NCI-H2196 (cell line): Measurements from ENCODE around the gene CADM1.

Experiments used
- DNase-seq: peaks from one replicate; lab custom pipeline; 2025; ENCODE audit not compliant: unreplicated experiment; lab: John Stamatoyannopoulos, UW

Gene CADM1

GRCh38 chr11:115290479-115290878 is 213.7 kb downstream of the CADM1 start:
- peak; percentile 47 for DNase-seq

- DNase-seq: no peak
These were observed 216.9 kb downstream of the CADM1 start for GRCh38 chr11:115287266-115287665.

DNA sequence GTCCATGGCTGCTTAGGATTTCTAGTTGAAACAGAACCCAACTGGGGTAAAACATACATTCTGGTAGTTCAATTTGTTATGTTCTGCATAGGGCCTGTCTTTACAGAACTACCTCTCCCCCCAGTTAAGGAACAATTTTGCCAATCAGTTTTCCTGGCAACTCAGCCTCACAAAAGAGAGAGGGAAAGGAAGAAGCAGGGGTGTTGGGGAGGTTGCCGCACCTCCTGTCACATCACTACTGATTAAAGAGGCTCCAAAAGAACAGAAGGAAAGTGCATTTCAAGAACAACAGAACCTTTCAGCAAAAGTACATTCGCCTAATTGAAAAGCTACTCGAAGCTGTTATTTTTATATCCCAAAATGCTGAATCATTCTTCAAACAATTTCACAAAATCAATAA is 217.6 kb downstream of the CADM1 start:
- DNase-seq: no peak

GRCh38 chr11:115284773-115285172 is 219.4 kb downstream of the CADM1 start:
- DNase-seq: no peak

DNA sequence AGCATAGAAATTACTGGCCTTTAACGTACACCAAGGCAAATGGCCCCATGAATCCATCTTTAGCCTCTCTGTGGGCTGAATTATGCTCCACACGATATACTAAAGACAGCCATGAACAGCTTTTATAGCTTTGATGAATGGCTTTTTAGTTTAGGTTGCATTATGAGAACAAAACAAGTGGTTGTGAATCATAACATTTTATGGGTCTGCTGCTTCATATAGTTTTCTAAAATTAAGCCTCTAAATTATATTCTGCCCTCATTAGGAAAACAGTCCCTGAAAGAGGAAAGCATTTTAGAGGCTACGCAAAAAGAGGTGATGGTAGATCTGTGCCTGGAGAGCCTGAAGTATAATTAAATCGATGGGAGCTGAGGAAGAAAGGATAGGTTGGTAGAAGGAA is 221.3 kb downstream of the CADM1 start:
- no peak for DNase-seq

DNA sequence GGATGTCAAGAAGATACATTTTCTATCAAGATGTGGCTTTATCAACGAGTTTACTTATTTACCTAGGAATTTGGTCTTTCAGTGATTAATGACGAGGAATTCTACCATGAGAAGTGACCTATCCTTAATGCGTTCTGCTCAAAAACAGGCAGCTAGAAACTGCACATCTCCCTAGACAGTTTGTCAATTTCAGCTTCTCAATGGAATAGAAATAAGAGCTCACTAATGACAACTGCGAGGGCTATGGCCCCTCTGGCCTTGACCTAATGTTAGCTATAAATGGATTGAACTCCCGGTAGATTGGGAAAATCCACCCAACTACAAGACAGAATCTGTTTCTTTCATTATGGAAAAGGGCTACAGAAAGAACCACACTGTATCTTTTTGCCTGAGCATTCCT is 223.4 kb downstream of the CADM1 start:
- no peak for DNase-seq

DNA sequence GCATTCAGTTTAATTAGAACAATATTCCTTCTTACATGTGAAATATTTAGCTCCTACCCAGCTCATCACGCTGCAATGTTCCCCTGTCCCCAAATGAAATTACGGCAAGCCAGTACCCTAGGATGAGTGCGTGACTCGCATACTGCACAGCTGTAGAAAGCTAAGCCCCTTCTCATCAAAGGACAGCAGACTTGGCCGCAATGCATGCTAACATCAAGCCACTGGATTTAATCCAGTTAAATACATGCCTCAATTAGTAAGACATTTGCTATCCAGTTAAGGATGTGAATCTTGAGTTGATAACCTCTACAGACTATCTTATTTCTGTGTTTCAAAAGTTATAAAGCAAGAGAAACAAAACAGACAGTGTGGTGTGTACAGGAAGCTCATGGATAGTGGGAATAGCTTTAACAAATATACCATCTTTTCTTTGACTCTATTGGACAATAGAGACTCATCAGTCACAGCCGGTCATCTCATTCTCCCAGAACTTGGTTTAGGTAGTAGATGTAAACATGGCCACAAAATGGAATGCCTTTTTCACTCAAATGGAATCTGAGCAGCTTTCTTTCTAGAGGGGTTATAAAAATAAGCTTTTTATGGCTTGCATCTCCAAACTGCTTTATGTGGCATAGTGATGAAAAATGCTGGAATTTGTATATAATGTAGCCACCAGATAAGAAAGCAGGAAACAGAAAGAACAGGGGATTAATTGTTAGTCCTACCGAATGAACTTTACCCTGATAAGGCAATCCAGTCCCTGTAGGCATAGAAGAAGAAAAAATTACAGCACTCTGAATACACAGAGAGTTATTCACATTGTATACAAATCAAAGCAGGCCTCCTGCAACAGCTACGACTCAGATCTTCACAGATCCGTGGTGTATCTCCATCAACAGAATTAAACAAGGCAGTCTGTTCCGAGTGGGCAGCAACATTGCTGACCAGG is 224.1 kb downstream of the CADM1 start:
- DNase-seq: no peak

GRCh38 chr11:115276799-115277198 is 227.4 kb downstream of the CADM1 start:
- no peak for DNase-seq

GRCh38 chr11:115276191-115276590 is 228.0 kb downstream of the CADM1 start:
- no peak for DNase-seq

- DNase-seq: no peak
These were observed 229.2 kb downstream of the CADM1 start for GRCh38 chr11:115275045-115275444.

- DNase-seq: no peak
These were observed 231.3 kb downstream of the CADM1 start for GRCh38 chr11:115272925-115273324.

- DNase-seq: no peak
These were observed 232.6 kb downstream of the CADM1 start for GRCh38 chr11:115271643-115272042.

DNA sequence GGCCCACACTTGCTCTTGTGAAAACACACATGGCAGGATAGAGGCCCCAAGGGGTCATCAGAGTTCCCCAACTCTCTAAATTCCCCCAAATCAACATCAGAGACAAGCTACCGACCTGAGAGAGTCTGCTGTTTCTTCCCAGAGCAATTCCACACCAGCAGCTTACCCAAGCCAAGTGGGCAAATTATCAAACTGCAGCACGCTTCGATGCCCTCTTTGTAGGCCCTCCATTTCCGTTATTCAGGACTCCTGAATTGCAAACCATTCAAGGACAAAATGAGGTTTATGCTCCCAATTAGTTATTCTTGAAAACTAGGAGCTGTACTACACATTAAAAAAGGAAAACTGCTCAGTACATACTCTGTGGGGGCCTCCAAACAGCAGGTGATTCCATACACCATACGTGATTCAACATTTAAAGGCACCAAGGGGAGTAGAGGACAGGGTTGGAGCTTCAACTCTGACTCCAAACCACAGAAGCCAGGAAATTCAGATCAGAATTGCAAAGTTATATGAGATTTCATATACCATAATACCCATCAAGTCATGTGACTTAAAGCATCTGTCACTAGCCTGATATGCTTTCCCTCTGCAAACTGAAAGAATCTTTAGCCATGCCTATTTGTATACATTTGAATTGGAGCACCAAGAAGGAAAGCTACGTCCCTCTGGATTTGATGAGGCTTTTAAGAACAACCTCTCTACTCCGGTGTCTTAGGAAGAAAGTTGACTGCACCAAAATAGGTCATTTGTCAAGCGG is 234.8 kb downstream of the CADM1 start:
- DNase-seq: no peak

GRCh38 chr11:115267871-115268270 is 236.3 kb downstream of the CADM1 start:
- no peak for DNase-seq

- DNase-seq: no peak
These were observed 236.9 kb downstream of the CADM1 start for GRCh38 chr11:115267238-115267781.

DNA sequence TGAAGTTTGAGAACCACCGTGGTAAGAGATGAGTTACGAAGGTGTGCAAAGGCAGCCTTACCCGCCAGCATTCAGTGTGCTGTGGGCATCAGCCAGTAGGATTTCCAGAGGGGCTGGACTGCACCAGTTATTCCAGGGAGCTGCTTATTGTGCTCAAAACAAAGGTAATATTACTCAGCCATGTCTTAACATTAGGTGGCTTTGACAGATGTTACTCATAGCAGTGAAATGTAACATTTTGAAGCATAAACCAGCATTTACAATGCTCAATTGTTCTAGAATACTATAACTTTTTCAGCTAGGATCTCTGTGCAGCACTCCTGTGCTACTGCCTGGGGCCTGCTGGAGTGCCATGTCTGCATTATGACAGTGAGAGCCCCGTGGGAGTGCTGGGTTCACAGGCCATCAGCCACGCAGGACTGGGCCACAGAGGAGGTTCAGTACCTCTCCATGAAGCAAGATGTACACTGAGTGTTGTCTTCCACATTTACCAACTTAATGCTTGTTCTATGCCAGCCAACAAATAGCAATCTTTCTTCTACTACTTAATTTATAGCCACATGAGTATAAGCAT is 238.1 kb downstream of the CADM1 start:
- no peak for DNase-seq

DNA sequence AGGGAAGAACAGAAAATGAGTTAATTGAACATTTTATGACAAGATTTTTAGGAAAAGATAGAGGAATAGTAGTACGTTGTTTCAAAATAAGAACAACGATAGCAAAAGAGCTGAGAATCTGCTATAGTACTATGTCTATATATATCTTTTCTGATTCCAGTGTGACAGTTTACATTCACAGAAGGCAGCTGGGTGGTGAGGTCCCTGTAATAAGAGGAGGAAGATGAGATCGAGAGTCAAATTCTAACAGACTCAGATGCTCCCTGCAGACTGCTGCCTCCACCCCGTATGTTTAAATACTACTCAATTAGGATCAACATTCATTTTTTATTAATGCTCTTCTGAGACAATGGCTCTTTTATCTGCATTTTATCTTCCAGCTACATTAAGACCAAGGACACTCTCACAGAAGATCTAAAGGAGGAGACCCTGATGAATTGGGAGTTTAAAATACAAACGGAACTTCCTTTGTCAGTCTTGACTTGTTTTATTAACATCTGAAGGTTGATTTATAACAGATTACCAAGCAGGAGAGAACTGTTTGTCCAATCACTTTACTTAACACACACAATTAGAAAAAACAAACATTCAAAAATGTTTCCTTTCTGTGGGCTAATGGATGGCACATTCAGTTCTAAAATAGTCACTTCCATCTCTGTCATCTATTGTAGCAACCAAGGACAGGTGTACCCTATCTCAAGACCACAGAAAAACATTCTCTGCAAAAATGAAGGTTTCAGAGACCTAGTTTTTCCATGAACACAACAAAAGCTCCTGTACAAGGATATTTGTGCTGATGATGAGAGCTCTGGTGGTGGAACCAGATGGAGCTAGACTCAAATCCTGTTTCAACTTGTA is 240.2 kb downstream of the CADM1 start:
- no peak for DNase-seq

DNA sequence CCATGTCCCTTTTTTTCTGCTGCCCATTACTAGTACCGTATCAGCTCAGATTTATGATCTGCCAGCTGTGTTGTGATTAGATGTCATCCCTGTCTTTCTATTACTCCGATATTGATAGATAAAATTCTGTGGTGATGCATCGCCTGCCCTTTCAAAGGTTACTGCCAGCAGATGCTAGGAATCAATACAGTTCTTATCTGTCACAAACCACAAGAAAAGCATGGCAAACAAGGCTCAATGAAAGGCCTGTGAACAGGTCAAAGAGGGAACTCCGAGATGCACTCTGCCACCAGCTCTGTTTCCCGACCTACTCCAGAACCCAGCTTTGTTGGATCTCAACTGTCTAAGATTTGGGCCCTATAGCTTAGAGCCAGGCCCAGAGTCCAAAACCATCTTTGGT is 246.0 kb downstream of the CADM1 start:
- no peak for DNase-seq

GRCh38 chr11:115257678-115258077 is 246.5 kb downstream of the CADM1 start:
- DNase-seq: no peak

DNA sequence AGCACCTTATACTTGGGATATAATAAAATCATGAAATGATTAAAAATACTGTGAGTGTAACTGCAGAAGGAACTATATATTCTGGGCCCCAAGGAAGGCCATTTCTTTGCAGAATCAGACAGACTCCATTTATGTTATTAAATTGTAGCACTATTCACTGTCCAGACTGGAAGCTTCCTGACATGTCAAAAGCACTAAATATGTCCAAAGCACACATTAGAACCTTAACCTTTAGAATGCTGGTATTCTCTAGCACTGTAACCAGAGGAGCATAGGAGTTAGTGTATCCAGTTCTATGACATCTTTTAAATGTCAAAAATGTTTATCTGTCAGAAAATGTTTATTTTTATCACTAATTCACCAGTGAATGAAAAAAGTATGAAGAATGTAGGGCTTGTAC is 246.9 kb downstream of the CADM1 start:
- DNase-seq: no peak
